Testis (tissue), 2 donors: ENCODE measurements around the gene SH3RF3.

Source experiments
- CTCF ChIP-seq, 3 experiments: fragments of 450-650 bp in 2 of 3; fragments of 200-600 bp in 1 of 3; sonication (generic) in 1 of 3; IDR thresholded peaks; one replicate each; pipeline ENCODE4 v1.5.1; 2016 to 2019; ENCODE audit warnings: antibody characterized with exemption in 3 of 3, mild to moderate bottlenecking in 2 of 3, moderate library complexity in 1 of 3
- POLR2A ChIP-seq: fragments of 450-650 bp; IDR thresholded peaks from one replicate; pipeline ENCODE4 v1.6.1; 2017; ENCODE audit warnings: antibody characterized with exemption, mild to moderate bottlenecking, moderate library complexity

GRCh38 chr2:109134741-109135358 lies 5.8 kb downstream of the SH3RF3 start:
- no peak for TF ChIP-seq CTCF (IDR thresholded peaks at IDR 0.05)
- TF ChIP-seq POLR2A = no peak
